Omental fat pad (tissue), 4 donors: ENCODE results near the gene GKN2. TPM values are rescaled to one million over a fixed set of nuclear protein-coding genes. Genes with fewer than 3 reads are reported as not detected.

ENCODE experiments used
- ATAC-seq: fragments of 150-250 bp; one replicate; pipeline ENCODE4 v1.9.1; 2016; ENCODE audit warnings: mild to moderate bottlenecking, moderate library complexity; ENCODE audit not compliant: low FRiP score
- DNase-seq: peaks from one replicate; pipeline ENCODE4 v3.0.0-alpha.2; 2019; ENCODE audit warnings: low spot score
- total RNA-seq, 4 donors: library from RNA; depleted of rRNA; stranded (reverse); fragments of >200 nt; gene quantifications; one replicate each; pipeline ENCODE4 v1.1.0, GENCODE V29; 2016
- TF ChIP-seq, protein P1 (sequence below), 3 donors: fragments of 450-650 bp; IDR thresholded peaks; one replicate each; pipeline ENCODE4 v1.5.1; 2016 to 2017; ENCODE audit warnings: antibody characterized with exemption in 3 of 3, mild to moderate bottlenecking in 3 of 3, moderate library complexity in 2 of 3

The GKN2 gene
- total RNA-seq = not detected

DNA sequence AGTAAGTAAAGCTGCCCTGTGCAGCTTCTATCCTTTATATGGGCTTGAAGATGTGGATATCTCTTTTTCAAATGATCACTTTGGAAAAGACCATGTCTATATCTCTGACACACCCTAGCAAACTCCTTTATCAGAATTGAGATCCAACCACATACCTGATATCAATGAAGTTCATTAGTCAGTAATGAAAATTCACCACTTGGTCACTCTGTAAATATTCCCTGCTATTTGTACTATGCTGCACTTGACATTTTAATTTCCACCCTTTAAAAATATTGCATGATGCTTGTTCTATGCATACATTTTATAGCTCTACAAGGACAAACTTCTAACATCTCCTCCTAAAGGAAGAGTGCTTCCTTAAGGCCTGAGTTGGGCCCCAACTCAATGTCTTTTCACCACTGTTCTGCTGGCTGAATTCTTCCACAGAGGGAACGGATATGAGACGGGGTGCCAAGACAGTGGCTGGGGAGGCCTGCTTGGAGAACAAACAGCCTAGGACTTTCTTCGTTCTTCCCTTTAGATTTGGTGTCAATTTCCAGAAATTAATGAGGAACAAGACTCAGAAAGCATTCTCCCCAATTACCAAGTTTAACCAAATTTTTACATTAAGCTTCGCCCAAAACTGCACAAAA, at the start of gene GKN2:
GKN2 (minus strand) TSS at position 7 of the 635 bp plus-strand sequence. CDS start 32 bp downstream, outside the sequence.
- TF ChIP-seq, protein P1, sequence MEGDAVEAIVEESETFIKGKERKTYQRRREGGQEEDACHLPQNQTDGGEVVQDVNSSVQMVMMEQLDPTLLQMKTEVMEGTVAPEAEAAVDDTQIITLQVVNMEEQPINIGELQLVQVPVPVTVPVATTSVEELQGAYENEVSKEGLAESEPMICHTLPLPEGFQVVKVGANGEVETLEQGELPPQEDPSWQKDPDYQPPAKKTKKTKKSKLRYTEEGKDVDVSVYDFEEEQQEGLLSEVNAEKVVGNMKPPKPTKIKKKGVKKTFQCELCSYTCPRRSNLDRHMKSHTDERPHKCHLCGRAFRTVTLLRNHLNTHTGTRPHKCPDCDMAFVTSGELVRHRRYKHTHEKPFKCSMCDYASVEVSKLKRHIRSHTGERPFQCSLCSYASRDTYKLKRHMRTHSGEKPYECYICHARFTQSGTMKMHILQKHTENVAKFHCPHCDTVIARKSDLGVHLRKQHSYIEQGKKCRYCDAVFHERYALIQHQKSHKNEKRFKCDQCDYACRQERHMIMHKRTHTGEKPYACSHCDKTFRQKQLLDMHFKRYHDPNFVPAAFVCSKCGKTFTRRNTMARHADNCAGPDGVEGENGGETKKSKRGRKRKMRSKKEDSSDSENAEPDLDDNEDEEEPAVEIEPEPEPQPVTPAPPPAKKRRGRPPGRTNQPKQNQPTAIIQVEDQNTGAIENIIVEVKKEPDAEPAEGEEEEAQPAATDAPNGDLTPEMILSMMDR (IDR thresholded peaks at IDR 0.05) = no peak
- ATAC-seq = no peak
- no peak for DNase-seq

GRCh38 chr2:69001879-69002278, 49.2 kb upstream of the GKN2 start:
- ATAC-seq = no peak
- no peak for DNase-seq
- TF ChIP-seq, protein P1 (IDR thresholded peaks at IDR 0.05) = no peak

DNA sequence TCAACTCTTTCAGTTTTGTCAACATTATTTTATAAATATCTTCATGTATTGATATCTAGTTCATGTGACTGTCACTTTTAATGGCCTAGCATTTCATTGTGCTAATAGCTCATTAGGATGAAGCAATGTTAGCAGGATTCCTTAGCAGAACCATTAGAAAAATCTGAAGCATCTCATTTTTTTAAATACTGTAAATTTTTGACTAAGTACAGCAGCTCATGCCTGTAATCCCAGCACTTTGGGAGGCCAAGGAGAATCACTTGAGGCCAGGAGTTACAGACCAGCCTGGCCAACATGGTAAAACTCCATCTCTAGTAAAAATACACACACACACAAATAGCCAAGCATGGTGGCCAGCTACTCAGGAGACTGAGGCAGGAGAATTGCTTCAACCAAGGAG, 44.7 kb upstream of the GKN2 start:
- ATAC-seq = no peak
- TF ChIP-seq, protein P1 (IDR thresholded peaks at IDR 0.05) = no peak

GRCh38 chr2:68995916-68996315, 43.2 kb upstream of the GKN2 start:
- ATAC-seq (no peak), DNase-seq (no peak)
- TF ChIP-seq, protein P1 (IDR thresholded peaks at IDR 0.05) = no peak

More for the DNA sequence above, 44.7 kb upstream of the GKN2 start:
- no peak for DNase-seq

- TF ChIP-seq, protein P1 (IDR thresholded peaks at IDR 0.05) = no peak
- DNase-seq = no peak
- ATAC-seq = no peak
Observed at GRCh38 chr2:68994864-68995263, 42.2 kb upstream of the GKN2 start.

GRCh38 chr2:68993660-68994059, 41.0 kb upstream of the GKN2 start:
- TF ChIP-seq, protein P1 (IDR thresholded peaks at IDR 0.05) = no peak
- no peak for DNase-seq
- ATAC-seq = no peak

- no peak for ATAC-seq
- TF ChIP-seq, protein P1 (IDR thresholded peaks at IDR 0.05) = no peak
- DNase-seq = no peak
Observed at GRCh38 chr2:68992933-68993332, 40.2 kb upstream of the GKN2 start.
